Neural progenitor cell (in vitro differentiated cells): ENCODE results near the gene UACA.

Experiments
- CTCF ChIP-seq: fragments of 200-600 bp; sonication (generic); IDR thresholded peaks from 2 replicates; pipeline ENCODE4 v1.5.1; 2017; ENCODE audit warnings: antibody characterized with exemption, mild to moderate bottlenecking
- EZH2 ChIP-seq: fragments of 200-600 bp; sonication (generic); IDR thresholded peaks from 2 replicates; pipeline ENCODE4 v1.6.1; 2017; ENCODE audit warnings: antibody characterized with exemption, mild to moderate bottlenecking, moderate library complexity
- EZH2phosphoT487 ChIP-seq: fragments of 200-600 bp; sonication (generic); IDR thresholded peaks from 2 replicates; pipeline ENCODE4 v1.6.1; 2017; ENCODE audit warnings: antibody characterized with exemption

GRCh38 chr15:70701891-70702568, 61.3 kb downstream of the UACA start:
- TF ChIP-seq CTCF: no peak
- no peak for TF ChIP-seq EZH2
- no peak for TF ChIP-seq EZH2phosphoT487
